NCI-H82 treated with DMSO at 0.1 percent for 48 hours (cell line): ENCODE results near the gene NUP42.
"Not testable (repeated sequence)": the region's sequence is repeated elsewhere in the genome, so short reads cannot be mapped to it uniquely, and the experiment has no call there.

ENCODE experiments used
- DNase-seq: peaks from one replicate; lab custom pipeline; 2025; ENCODE audit not compliant: unreplicated experiment; lab: John Stamatoyannopoulos, UW

Gene NUP42

DNA sequence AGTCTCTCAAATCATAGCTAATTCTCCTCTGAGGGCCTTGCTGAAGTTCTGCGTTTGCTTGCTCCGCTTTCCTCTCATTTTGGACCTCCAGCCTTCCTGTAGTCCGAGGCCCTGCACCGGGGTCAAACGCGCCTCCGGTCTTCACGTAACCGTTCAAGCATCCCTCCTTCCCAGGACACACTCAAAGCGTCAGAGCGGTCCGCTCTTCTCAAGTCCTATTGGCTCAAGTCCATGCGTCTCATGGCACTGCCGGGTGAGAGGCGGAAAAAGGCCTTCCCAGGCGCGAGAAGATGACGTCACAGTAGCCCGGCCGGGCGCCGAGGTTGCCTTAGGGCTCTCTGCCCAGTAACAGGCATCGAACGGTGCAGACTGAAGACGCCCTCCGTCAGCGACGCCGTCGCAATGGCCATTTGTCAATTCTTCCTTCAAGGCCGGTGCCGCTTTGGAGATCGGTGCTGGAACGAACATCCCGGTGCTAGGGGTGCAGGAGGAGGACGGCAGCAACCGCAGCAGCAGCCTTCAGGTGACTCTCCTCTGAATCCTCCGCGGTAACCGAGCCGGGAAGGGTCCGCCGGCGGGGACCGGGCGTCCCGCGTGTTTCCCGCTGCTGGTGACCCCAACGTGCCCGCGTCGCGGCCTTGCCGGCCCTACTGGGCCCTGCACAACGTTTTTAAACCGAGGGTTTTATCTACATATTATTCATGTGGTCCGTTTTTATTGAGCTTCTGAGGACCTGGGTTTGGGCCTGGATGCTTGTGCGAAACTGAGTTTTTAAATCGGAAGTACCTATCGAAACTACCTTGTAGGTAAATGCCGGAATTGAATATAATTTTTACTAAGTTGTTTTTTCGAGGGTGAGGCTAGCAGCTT, at the start of gene NUP42:
Gene NUP42, plus strand, starts transcription at position 365 of the 870 bp plus-strand sequence. Its CDS starts 38 bp downstream, at position 403.
- peak; percentile 95 for DNase-seq

DNA sequence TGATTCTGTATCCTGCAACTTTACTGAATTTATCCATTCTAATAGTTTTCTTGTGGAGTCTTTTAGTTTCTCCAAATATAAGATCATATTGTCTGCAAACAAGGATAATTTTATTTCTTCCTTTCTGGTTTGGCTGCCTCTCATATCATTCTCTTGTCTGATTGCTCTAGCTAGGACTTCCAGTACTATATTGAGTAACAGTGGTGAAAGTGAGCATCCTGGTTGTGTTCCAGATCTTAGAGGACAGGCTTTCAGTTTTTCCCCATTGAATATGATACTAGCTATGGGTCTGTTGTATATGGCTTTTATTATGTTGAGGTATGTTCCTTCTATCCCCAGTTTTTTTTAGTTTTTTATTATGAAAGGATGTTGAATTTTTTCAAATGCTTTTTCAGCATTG, 48.1 kb upstream of the NUP42 start:
- DNase-seq: no peak

DNA sequence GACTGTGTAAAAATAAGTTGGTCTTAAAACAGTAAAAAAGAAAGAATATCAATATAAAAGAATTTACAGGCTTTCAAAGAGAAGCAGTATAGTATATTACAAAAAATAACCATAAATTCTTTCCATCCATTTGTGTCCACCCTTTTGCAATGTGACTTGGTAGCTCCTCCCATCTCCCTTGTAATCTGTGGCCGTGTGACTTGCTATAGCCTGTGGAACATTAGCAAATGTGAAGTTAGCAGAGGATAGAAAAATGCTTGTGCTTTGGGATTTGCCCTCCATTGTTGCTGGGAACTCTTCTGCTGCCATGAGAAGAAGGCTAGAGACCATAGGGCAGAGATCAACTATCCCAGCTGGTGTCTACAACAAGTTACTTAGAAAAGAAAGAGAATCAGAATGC, 46.1 kb upstream of the NUP42 start:
- DNase-seq: no peak

DNA sequence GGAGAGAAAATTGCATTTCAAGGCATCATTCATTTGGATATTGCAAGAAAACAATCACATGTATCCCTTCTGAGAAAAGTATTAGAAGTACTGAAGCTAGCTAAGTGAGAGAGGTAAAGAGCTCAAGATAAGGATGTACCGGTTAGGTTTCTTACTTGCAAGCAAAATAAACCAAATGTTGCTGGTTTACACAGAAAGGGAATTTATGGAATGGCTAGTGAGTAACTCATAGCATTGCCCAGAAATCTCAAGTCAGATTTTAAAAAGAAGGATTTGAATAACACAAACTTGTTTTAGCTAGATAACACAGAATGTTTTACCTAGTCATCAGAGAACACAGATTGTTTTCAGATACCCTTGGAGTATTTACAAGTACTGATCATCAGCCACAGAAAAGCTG, 45.6 kb upstream of the NUP42 start:
- DNase-seq: no peak

- DNase-seq: no peak
Measured at GRCh38 chr7:23157679-23158078, 24.2 kb upstream of the NUP42 start.

GRCh38 chr7:23158546-23158945, 23.3 kb upstream of the NUP42 start:
- no peak for DNase-seq

- DNase-seq: no peak
Measured at GRCh38 chr7:23161482-23161881, 20.4 kb upstream of the NUP42 start.

GRCh38 chr7:23164846-23165245, 17.0 kb upstream of the NUP42 start:
- DNase-seq: no peak

- no peak for DNase-seq
Measured at GRCh38 chr7:23165316-23165715, 16.5 kb upstream of the NUP42 start.

DNA sequence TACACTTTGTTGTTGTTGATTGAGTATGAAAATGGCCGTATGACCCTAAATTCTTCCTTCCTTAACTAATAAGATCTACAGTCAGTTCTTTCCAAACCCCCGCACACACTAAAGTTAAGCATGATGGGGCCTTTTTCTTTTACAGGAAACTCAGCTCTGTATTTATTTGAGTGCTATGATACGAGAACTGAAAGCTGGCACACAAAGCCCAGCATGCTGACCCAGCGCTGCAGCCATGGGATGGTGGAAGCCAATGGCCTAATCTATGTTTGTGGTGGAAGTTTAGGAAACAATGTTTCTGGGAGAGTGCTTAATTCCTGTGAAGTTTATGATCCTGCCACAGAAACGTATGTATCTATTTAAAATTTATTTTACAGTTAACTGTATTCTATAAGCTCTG, 14.2 kb upstream of the NUP42 start:
- DNase-seq: no peak

DNA sequence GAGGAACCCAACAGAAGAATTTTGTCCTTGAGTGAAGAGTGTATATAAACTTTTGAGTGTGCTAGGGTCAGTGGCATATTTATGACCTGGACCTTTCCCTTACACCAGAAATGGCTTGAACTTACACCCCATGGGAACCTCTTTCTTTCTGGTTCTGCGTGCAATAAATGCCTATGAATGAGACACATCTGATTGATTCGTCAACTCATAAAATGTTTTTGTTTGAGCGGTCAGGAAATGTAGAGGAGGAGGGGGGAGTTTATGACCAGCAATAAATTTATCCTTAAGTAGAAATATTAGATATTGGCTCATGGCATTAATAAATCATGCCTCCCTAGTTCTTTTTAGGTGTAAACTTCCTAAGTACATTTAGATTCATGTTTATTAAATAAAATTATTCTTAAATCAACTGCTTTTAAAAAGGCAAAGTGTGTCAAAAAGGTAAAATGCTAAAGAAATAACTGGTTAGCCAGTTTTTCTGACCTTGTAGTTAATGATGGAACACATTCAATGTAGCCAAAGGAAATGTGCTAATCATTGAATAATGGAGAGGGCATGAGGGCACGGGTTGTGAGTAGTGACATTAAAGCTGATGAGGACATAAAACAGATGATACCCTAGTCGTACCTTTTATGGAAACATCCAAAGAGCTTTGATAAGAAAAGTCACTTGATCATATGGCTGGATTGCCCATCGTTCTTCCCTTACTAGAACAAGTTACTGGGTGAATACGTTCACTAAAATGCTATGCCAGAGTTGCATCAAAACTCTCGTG, 13.6 kb upstream of the NUP42 start:
- no peak for DNase-seq

GRCh38 chr7:23175938-23176337, 5.9 kb upstream of the NUP42 start:
- DNase-seq: no peak

GRCh38 chr7:23183279-23184012, 1.6 kb downstream of the NUP42 start:
- DNase-seq: no peak

GRCh38 chr7:23184291-23184690, 2.4 kb downstream of the NUP42 start:
- no peak for DNase-seq

- DNase-seq: no peak
Measured at GRCh38 chr7:23184709-23185359, 3.0 kb downstream of the NUP42 start.

DNA sequence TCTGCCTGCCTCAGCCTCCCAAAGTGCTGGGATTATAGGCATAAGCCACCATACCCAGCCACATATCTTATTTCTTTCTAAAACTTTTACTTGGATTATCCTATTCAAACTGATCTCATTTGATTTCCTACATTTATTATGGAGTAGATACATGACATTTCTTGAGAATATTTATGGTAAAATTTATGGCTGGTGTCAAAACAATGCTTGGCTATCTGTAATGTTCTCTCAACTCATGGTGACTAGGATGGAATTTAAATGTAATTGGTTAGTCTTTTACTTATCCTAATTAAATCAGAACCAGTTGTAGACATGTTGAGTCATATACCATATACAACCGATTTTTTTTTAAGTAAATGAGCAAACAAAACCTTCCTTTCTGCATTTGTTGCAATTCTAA, 4.1 kb downstream of the NUP42 start:
- no peak for DNase-seq

DNA sequence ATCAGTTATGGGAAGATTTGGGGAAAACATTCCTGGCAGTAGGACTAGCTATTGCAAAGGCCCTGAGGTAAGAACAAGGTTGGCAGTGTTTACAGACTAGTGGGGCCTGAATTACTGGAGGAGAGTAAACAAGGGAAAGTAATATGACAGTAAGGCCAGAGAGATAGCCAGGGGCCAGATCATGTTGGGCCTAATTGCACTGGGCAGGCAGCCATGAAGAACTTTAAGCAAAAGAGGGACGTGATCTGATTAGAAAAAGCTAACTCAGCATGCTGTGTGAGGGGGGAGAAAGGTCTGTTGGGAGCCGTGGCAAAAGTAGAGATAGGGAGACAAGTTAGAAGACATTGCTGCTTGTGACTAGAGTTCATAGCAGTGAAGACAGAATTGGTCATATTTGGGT, 9.2 kb downstream of the NUP42 start:
- no peak for DNase-seq

- DNase-seq: not testable (repeated sequence)
Measured at GRCh38 chr7:23193650-23194227, 11.9 kb downstream of the NUP42 start.

DNA sequence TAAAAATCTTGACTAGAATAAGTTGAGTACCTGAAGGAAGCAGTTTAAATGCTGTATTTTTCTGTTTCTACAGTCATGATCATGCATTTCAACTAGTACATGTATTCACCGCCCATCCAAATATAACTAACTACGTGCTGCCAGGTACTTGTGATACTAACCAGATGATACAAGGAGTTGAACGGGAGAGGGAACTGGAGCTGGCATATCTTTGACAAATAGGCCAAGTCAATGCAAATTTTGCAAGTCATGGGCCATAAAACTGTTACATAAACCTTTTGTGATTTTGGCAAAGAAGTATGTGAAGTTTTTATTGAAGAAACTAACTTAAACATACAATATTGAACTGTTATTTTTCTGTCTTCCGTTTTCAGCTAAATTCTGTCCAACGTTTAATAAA, 14.5 kb downstream of the NUP42 start:
- DNase-seq: no peak

GRCh38 chr7:23197745-23198144, 15.9 kb downstream of the NUP42 start:
- DNase-seq: not testable (repeated sequence)

DNA sequence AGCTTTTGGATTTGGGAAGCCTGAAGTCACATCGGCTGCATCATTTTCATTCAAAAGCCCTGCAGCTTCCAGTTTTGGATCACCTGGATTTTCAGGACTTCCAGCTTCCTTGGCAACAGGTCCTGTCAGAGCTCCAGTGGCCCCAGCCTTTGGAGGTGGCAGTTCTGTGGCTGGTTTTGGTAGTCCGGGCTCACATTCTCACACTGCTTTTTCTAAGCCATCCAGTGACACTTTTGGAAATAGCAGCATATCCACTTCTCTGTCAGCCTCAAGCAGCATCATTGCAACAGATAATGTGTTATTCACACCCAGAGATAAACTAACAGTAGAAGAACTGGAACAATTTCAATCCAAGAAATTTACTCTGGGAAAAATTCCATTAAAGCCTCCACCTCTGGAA, 18.5 kb downstream of the NUP42 start:
- no peak for DNase-seq
